Natural killer cell (primary cell): ENCODE results near the gene TMEM114. TPM values are rescaled to one million over a fixed set of nuclear protein-coding genes. Genes with fewer than 3 reads are reported as not detected.

Experiments used
- ATAC-seq, 3 donors: fragments of 150-1000 bp in 2 of 3; fragments of 200-7000 bp in 1 of 3; cut with Tn5 transposase; 1 replicate in 1 of 3; 2 replicates in 2 of 3; pipeline ENCODE4 v1.10.0; 2021; ENCODE audit warnings: mild to moderate bottlenecking in 2 of 3, moderate library complexity in 2 of 3
- DNase-seq, 2 donors: peaks; one replicate each; pipeline versions ENCODE4 v3.0.0 to v3.0.0-alpha.2; 2013 to 2021; ENCODE audit warnings: mixed read lengths in 1 of 2
- H3K27ac ChIP-seq: one replicate; pipeline ENCODE4 v1.5.1; 2013; ENCODE audit warnings: mild to moderate bottlenecking, low read length
- H3K27me3 ChIP-seq: one replicate; pipeline ENCODE4 v1.6.1; 2013; ENCODE audit warnings: low read length; ENCODE audit not compliant: control insufficient read depth, insufficient read depth
- H3K36me3 ChIP-seq: one replicate; pipeline ENCODE4 v1.6.1; 2013; ENCODE audit warnings: low read length; ENCODE audit not compliant: control insufficient read depth, insufficient read depth
- H3K4me1 ChIP-seq: one replicate; pipeline ENCODE4 v1.6.1; 2013; ENCODE audit warnings: low read length; ENCODE audit not compliant: control insufficient read depth, insufficient read depth
- H3K4me3 ChIP-seq: one replicate; pipeline ENCODE4 v1.5.1; 2013; ENCODE audit warnings: low read length
- H3K9me3 ChIP-seq: one replicate; pipeline ENCODE4 v1.6.1; 2013; ENCODE audit warnings: low read length; ENCODE audit not compliant: control insufficient read depth, insufficient read depth
- H3K27ac Mint-ChIP-seq, 2 donors: one replicate each; pipeline ENCODE4 v1.8.0; 2022; ENCODE audit warnings: mild to moderate bottlenecking in 2 of 2, mixed read lengths in 2 of 2, moderate library complexity in 1 of 2
- H3K27me3 Mint-ChIP-seq, 2 donors: one replicate each; pipeline ENCODE4 v1.8.0; 2022; ENCODE audit warnings: low read depth in 2 of 2, mixed read lengths in 2 of 2
- H3K36me3 Mint-ChIP-seq: one replicate; pipeline ENCODE4 v1.8.0; 2022; ENCODE audit warnings: mixed read lengths
- H3K4me1 Mint-ChIP-seq, 2 donors: one replicate each; pipeline ENCODE4 v1.8.0; 2022; ENCODE audit warnings: mixed read lengths in 2 of 2
- H3K4me3 Mint-ChIP-seq: one replicate; pipeline ENCODE4 v1.8.0; 2022; ENCODE audit warnings: mild to moderate bottlenecking, moderate library complexity, mixed read lengths
- H3K9me3 Mint-ChIP-seq, 2 donors: one replicate each; pipeline ENCODE4 v1.8.0; 2022; ENCODE audit warnings: mixed read lengths in 2 of 2
- WGBS: methylation state at CpG from one replicate; pipeline ENCODE4 v1.1.7; 2013; ENCODE audit warnings: missing lambda C conversion rate; ENCODE audit not compliant: insufficient coverage; 5-methylcytosine and 5-hydroxymethylcytosine counted together
- intact Hi-C: fragments of 100-400 bp; cut with micrococcal nuclease; formaldehyde crosslinking; loops from one replicate; pipeline ENCODE4 v1.14.2; 2022
- total RNA-seq, 4 donors: library from RNA; stranded (reverse); fragments of 120-200 nt in 1 of 4; gene quantifications; one replicate each; pipeline versions ENCODE4 v1.2.3 to v1.2.4, GENCODE V29; 2013 to 2022
- TF ChIP-seq, protein P1 (sequence below): fragments of 200-600 bp; IDR thresholded peaks from one replicate; pipeline ENCODE4 v1.8.0; 2022; ENCODE audit warnings: antibody characterized with exemption

Gene TMEM114
- total RNA-seq, 3 donors from 2014 or later (not counting 1 experiment from before 2014, with no cell fraction given), result not detected

DNA sequence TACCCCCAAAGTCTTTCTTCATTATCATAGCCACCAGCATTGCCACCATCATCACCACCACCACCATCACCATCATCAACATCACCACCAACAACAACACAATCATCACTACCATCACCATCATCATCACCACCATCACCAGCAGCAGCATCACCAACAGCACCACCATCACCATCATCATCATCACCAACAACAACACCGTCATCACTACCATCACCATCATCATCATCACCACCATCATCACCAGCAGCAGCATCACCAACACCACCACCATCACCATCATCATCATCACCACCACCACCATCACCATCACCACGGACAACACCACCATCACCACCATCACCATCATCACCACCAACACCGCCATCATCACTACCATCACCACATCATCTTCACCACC, 500 bp upstream of the TMEM114 start:
- Mint-ChIP-seq H3K9me3 (no peaks in the 10 kb centered on the region), H3K27ac (no peak overlapping the region), H3K4me3 (no peak overlapping the region), H3K36me3 (no peaks in the 10 kb centered on the region), H3K4me1 (no peaks in the 10 kb centered on the region), H3K27me3 (peaks cover 25 to 29% of the 10 kb centered on the region in 2 donors)
- ATAC-seq (no peak), DNase-seq (no peak)
- H3K9me3 ChIP-seq, result no peaks in the 10 kb centered on the region
- peaks cover 18% of the 10 kb centered on the region for H3K27me3 ChIP-seq
- no peak overlapping the region for H3K27ac ChIP-seq
- H3K4me1 ChIP-seq, result no peaks in the 10 kb centered on the region
- intact Hi-C loops, result no loop called here
- H3K36me3 ChIP-seq, result no peaks in the 10 kb centered on the region
- 96% methylated on average over 3 of the region's 3 CpGs for WGBS
- no peak overlapping the region for H3K4me3 ChIP-seq
- TF ChIP-seq, protein P1, sequence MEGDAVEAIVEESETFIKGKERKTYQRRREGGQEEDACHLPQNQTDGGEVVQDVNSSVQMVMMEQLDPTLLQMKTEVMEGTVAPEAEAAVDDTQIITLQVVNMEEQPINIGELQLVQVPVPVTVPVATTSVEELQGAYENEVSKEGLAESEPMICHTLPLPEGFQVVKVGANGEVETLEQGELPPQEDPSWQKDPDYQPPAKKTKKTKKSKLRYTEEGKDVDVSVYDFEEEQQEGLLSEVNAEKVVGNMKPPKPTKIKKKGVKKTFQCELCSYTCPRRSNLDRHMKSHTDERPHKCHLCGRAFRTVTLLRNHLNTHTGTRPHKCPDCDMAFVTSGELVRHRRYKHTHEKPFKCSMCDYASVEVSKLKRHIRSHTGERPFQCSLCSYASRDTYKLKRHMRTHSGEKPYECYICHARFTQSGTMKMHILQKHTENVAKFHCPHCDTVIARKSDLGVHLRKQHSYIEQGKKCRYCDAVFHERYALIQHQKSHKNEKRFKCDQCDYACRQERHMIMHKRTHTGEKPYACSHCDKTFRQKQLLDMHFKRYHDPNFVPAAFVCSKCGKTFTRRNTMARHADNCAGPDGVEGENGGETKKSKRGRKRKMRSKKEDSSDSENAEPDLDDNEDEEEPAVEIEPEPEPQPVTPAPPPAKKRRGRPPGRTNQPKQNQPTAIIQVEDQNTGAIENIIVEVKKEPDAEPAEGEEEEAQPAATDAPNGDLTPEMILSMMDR, result no peak

DNA sequence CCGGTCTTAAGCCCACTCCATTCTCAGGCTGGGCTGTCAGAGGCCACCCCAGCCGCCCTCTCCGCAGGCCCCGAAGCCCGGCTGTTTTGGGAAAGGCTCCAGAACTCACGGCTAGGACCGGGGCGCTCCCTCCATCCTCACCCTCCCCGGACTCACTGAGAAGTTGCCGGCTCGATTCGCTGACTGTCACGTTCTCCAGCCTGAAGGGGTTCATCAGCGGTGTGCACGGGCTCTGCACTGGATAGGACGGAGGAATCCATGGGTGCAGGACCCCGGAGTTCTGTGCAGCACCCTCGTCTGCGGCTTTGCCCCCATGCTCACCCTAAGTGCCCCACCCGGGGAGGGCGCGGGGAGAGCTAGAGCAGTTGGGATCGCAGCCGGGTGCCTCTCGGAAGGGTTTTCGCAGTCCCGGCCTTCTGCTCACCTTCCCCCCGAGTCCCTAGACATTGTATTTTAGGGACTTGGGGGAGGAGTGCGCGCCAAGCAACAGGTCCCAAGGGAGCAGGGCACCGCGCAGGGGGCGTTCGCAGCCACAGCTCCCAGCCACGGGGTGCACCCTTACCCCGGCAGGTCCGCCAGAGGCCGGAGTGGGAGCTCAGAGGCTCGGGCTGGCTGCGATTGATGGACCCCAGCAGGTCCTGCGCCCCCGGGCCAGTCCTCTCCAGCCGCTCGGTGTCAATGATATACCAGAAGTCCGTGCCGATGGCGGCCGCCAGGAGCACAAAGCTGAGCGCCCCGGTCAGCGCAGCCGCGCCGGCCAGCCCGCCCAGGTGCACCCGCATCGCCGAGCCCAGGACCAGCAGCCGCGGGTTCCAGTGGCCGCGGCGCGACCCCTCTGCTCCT, 1.0 kb downstream of the TMEM114 start:
- intact Hi-C loops, result no loop called here
- Histone ChIP-seq H3K4me1 (no peaks in the 10 kb centered on the region), H3K27ac (no peak overlapping the region), H3K36me3 (no peaks in the 10 kb centered on the region), H3K4me3 (no peak overlapping the region), H3K27me3 (peaks cover 18% of the 10 kb centered on the region), H3K9me3 (no peaks in the 10 kb centered on the region)
- ATAC-seq (no peak), DNase-seq (no peak)
- Mint-ChIP-seq H3K27me3 (peaks cover 25 to 38% of the 10 kb centered on the region in 2 donors), H3K9me3 (no peaks in the 10 kb centered on the region), H3K4me1 (no peaks in the 10 kb centered on the region), H3K27ac (no peak overlapping the region), H3K4me3 (no peak overlapping the region), H3K36me3 (no peaks in the 10 kb centered on the region)
- WGBS, result 4% methylated on average over 64 of the region's 64 CpGs
- TF ChIP-seq, protein P1, result no peak

DNA sequence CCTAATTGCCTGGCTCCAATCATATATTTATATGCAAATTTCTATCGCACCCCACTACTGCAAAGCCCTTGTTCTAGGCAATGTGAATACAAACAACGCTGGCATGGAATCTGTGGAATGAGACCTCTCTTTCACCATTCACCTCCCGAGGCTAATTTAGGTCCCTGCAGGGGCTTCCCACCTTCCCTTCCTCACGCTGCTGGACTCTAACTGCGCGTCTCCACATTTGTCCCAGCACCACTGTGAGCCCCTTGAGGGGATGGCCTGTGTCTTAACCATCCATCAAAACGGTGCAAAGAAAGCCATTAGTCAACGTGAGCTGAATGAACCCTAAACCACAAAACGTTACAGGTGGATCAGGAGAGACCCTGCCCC, 1.6 kb downstream of the TMEM114 start:
- Mint-ChIP-seq H3K4me3 (no peak overlapping the region), H3K36me3 (no peaks in the 10 kb centered on the region), H3K27me3 (peaks cover 25 to 37% of the 10 kb centered on the region in 2 donors), H3K4me1 (no peaks in the 10 kb centered on the region), H3K27ac (no peak overlapping the region), H3K9me3 (no peaks in the 10 kb centered on the region)
- H3K4me3 ChIP-seq, result no peak overlapping the region
- intact Hi-C loops, result no loop called here
- no peaks in the 10 kb centered on the region for H3K36me3 ChIP-seq
- ATAC-seq (no peak), DNase-seq (no peak)
- H3K27me3 ChIP-seq, result peaks cover 18% of the 10 kb centered on the region
- no peak overlapping the region for H3K27ac ChIP-seq
- 9% methylated on average over 9 of the region's 9 CpGs for WGBS
- no peaks in the 10 kb centered on the region for H3K4me1 ChIP-seq
- H3K9me3 ChIP-seq, result no peaks in the 10 kb centered on the region
- TF ChIP-seq, protein P1, result no peak

DNA sequence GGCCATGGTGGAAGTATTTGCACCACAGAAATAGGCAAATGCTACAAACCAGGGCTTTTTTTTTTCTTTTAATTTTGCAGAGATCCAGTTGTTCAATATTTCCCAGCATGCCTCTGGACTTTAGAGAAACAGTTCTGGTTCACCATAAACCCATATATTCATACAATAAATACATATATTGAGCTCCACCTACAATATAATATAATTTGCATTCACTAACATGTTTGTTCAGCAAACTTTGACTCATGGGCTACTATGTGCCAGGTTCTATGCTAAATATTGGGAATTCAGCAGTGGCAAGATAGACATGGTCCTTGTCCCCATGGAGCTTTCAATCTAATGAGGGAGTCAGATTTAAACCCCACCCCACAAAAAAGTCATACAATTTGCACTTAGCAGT, 3.2 kb downstream of the TMEM114 start:
- ATAC-seq (no peak), DNase-seq (no peak)
- H3K4me1 ChIP-seq, result no peaks in the 10 kb centered on the region
- no peak overlapping the region for H3K4me3 Mint-ChIP-seq
- no peaks in the 10 kb centered on the region for H3K9me3 ChIP-seq
- peaks cover 18% of the 10 kb centered on the region for H3K27me3 ChIP-seq
- H3K4me1 Mint-ChIP-seq, result peaks cover 0 to under 1% of the 10 kb centered on the region in 2 donors
- TF ChIP-seq, protein P1, result no peak
- no peak overlapping the region for H3K27ac Mint-ChIP-seq
- no peaks in the 10 kb centered on the region for H3K36me3 Mint-ChIP-seq
- no peaks in the 10 kb centered on the region for H3K9me3 Mint-ChIP-seq
- peaks cover 25 to 37% of the 10 kb centered on the region in 2 donors for H3K27me3 Mint-ChIP-seq
- H3K36me3 ChIP-seq, result no peaks in the 10 kb centered on the region
- no peak overlapping the region for H3K4me3 ChIP-seq
- no peak overlapping the region for H3K27ac ChIP-seq
- intact Hi-C loops, result no loop called here
